T-helper 1 cell (primary cell): Measurements from ENCODE around the gene KLHL40.

Source experiments
- DNase-seq, 5 donors: peaks; one replicate each; pipeline ENCODE4 v3.0.0-alpha.2; 2012 to 2020

KLHL40 gene

DNA sequence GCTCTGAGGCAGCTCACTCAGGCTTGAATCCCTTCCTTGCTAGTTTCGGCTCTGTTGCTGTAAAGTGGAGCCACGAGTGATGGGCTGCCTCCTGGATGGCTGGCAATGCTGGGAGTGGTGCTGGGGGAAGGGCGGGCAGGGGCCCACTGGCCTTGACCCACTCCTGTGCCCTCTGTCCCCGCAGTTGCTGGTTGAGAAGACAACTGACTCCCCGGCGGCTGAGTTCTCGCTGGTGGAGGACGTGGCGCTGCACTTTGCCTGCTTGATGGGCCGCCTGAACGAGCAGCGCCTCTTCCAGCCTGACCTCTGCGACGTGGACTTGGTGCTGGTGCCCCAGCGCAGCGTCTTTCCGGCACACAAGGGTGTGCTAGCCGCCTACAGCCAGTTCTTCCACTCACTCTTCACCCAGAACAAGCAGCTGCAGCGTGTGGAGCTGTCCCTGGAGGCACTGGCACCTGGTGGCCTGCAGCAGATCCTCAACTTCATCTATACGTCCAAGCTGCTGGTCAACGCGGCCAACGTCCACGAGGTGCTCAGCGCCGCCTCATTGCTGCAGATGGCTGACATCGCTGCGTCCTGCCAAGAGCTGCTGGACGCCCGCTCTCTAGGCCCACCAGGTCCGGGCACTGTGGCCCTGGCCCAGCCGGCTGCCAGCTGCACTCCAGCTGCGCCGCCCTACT is 27.1 kb upstream of the KLHL40 start:
- DNase-seq = no peak

DNA sequence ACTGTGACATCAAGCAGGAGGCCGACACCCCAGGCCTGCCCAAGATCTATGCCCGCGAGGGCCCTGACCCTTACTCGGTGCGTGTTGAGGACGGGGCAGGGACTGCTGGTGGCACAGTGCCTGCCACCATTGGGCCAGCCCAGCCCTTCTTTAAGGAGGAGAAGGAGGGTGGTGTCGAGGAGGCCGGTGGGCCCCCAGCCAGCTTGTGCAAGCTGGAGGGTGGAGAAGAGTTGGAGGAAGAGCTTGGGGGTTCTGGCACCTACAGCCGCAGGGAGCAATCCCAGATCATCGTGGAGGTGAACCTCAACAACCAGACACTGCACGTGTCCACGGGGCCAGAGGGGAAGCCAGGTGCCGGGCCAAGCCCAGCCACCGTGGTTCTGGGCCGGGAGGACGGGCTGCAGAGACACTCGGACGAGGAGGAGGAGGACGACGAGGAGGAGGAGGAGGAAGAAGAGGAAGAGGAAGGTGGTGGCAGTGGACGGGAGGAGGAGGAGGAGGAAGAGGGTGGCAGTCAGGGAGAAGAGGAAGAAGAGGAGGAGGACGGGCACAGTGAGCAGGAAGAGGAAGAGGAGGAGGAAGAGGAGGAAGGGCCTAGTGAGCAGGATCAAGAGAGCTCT is 26.5 kb upstream of the KLHL40 start:
- no peak for DNase-seq

DNA sequence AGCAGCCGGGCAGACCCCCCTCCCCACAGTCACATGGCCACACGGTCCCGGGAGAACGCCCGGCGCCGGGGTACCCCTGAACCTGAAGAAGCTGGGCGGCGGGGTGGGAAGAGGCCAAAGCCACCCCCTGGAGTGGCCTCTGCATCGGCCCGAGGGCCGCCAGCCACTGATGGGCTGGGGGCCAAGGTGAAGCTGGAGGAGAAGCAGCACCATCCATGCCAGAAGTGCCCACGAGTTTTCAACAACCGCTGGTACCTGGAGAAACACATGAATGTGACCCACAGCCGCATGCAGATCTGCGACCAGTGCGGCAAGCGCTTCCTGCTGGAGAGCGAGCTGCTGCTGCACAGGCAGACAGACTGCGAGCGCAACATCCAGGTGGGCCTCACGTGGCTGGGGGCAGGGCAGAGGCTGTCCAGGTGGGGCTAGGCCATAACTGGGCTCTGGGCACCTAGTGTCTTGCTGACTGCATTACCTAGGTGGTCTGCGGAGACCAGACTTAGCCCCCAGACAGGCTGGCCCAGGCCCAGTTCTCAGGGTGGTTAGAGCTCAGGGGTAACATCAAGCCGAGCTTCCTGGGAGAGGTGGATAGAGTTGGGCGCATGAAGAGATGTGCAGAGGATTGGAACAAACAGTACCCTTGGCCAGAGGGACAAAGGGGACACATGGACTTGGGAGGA is 25.7 kb upstream of the KLHL40 start:
- no peak for DNase-seq

DNA sequence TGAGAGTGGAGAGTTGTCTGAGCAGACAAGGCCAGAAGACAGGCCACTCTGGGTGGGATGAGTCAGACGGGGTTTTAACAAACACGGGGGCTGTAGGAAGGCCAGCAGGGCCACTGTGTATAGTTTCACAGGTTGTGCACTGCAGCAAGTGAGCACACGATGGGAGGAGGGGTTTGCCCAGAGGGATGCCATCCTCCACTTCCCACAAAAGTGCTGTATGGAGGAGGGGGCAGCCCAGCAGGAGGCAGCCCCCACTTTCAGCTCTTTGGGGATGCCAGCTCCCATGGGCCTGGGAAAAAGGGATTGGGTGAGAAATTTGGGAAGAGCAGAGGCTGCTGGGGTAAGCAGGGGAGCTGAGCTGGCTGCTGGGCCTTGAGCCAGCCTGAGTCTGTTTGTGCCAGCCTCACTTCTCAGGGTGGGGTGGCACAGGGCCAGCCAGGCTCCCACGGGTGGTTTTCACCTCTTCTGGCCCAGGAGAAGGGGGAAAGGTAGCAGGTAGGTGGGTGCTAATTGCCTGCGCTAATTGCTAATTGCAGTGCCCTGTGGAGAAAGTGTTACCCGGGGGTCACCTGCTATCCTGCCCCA is 25.1 kb upstream of the KLHL40 start:
- DNase-seq = no peak

DNA sequence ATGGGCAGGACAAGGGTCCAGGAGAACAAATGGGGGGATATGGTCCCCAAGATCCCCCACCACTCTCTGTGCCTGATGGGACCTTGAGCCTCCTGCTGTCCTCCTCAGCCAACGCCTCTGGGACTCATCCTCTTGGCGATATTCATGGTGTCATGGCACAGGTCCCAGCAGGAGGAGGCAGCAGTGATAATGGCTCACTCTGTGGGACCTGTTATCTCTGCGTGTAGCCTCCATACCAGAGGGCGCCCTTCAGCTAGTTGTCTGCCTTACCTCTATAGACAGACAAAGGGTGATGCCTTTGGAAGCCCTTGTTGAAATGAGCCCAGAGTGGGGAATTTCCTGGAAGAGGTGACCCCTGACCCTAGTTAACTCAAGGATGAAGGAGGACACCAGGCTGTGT is 24.4 kb upstream of the KLHL40 start:
- no peak for DNase-seq

DNA sequence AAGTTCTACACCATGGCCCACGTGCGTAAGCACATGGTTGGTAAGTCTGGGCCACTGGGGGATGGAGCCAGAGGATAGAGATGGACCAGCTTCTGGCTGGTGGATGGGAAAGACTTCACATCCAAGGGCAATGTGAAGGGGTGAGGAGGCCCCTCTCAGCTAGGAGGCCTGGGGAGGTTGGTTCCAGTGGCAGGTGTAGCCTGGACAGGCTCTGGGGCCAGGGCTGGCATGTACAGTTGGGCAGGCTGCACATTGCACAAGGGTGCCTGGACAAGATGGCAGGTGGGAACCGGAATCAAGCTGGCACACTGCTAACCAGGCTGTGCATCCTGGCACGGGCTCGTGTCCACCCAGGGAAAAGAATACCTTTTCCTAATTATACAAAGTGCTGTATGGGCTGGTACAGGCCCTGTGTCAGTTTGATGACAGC is 23.7 kb upstream of the KLHL40 start:
- no peak for DNase-seq

DNA sequence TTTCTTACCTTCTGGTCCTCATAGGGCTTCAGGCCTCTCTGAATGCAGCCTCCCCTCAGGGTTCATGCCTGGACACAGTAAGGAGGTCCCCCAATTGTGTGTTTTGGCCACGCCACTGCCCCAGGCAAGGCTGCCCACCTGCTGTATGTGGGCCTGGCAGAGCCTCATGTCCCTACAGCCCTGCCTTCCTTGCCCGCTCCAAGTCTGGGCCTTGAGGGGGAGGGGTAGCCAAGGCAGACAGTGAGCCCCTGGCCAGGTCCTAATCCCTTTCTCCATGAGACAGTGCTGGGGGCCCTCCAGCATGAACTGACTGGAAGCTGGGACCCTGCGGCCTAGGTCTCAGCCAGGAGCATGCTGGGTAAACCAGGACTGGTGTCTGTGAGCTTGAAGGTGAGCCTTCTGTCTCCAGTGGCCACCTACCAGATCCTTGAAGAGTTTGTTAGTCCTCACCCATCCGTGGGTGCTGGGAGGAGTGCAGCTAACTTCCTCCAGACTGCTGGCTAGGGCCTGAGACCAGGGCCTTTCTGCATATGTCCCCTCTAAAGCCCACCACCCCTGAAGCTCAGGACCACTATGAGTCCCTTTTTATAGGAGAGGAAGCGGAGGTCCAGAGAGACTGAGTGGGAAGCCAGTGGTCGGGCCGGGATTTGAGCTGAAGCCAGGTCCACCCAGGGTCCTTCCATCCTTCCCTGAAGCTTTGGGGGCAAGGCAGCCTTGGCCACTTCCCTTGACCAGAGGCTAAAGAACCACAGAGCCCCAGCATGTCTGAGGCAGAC is 23.1 kb upstream of the KLHL40 start:
- DNase-seq = no peak

DNA sequence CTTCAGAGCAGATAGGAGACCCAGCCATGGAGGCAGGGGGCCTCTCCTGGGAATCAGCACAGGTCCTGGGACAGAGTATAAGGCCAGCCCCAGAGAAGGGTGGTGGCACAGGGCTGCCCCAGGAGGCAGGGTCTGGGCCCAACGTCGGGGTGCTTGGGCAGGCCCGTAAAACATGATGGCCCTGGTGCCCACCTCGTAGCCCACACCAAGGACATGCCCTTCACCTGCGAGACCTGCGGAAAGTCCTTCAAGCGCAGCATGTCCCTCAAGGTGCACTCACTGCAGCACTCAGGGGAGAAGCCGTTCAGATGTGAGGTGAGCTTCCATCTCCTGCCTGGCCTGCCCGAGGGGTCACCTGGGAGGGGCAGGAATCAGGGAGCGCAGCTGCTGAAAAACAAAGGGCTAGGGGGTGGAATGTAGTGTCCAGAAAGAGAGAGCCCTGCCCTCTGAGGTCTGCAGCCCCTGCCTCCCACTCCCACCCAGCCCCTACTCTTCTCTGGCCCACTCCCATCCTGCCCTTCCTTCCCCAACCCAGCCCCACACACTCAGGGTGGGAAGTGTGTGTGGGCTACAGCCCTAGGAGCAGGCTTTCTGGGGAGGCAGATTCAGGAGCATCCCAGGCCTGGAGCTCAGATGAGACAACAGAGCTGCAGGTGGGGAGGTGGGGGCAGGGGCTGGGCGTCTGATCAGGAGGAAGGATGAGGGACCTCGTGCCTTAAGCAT is 22.4 kb upstream of the KLHL40 start:
- DNase-seq = no peak

DNA sequence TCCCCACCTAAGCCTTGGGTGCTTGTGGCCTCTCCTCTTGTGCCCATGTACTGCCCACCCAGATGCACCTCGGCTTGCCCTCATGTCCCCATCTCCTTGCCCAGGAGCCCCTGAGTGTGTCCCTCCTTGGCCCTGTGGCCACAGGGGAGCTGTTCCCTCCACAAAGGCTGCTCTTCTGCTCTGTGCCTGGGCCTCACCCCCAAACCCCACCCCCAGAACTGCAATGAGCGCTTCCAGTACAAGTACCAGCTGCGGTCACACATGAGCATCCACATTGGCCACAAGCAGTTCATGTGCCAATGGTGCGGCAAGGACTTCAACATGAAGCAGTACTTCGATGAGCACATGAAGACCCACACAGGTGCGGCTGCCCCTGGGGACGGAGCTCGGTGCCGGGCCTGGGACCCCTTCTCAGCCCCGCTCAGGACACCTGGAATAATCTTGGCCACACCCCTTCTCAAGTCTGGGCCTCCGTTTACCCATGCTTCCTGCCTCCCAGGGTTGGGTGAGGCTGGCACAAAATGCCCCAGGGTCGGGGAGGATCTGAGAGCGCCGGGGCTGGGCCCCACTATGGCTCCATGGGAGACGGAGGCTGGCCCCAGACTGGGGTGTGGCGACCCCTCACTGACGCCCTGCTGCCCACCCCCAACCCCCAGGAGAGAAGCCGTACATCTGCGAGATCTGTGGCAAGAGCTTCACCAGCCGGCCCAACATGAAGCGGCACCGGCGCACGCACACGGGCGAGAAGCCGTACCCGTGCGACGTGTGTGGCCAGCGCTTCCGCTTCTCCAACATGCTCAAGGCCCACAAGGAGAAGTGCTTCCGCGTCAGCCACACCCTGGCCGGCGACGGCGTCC is 21.5 kb upstream of the KLHL40 start:
- DNase-seq = no peak

DNA sequence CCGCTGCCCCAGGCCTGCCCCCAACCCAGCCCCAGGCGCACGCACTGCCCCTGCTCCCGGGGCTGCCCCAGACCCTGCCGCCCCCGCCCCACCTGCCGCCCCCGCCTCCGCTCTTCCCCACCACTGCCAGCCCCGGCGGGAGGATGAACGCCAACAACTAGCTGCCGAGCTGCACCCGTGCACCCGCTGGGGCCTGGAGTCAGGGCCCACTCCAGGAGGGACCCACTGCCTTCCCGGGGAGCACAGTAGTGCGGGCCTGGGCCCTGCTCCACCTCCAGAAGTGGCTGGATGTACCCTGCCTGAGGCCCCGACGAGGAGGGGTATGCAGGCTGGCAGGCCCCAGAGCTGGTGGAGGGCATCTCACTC is 20.9 kb upstream of the KLHL40 start:
- no peak for DNase-seq

DNA sequence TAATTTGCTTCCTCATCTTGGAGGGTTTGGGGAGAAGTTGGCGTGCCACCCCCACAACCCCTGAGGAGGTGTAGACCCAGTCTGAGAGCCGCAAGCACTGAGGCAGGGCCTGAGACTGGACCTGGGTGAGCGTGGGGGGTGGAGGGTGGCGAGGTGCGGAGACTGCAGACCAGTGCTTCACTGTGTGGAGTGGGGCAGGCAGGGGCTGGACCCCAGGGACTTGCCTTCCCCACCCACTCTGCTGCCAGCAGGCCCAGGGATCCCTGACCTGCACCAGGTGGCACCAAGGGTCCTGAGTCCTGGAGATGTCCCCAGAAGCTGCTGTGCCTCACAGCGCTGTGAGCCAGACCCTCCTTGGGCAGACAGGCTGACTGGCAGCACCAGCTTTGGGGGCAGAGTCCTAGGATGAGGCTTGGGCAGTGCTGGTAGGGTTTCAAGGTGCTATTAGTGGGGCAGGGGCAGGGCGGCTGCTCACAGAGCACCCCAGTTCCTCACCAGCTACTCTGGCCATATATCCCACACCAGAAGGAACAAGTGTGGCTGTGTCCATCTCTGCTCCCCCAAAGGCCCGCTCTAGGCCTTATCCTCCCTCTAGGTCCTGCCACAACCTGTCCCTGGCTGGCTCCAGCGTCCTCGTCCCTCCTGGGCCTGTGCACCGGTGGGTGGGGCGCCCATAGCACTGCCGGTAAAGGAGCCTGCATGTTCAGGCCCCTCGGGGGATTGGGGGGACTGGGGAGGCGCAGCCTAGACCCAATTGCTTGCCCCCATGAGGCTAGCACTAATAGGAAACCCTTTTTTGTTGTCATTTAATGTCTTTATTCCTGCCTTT is 20.1 kb upstream of the KLHL40 start:
- DNase-seq = no peak

DNA sequence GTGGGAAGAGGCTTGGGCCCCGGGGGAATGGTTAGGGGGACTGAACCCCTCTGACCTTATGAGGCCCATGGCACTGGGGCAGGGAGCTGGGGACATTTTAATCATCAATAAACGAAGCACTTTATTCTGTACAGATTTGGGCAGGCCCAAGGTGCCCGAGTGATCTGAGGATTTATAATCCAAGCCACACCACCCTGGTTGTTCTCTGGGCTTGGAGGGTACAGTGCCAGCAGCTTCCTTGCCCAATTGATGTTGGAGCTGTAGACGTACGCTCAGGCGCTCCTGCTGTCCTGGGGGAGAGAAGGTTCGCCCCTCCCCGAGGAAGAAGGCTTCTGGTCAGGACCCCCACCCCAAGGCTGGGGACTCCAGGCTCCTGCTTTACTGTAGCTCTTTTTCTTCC is 19.3 kb upstream of the KLHL40 start:
- DNase-seq = no peak

DNA sequence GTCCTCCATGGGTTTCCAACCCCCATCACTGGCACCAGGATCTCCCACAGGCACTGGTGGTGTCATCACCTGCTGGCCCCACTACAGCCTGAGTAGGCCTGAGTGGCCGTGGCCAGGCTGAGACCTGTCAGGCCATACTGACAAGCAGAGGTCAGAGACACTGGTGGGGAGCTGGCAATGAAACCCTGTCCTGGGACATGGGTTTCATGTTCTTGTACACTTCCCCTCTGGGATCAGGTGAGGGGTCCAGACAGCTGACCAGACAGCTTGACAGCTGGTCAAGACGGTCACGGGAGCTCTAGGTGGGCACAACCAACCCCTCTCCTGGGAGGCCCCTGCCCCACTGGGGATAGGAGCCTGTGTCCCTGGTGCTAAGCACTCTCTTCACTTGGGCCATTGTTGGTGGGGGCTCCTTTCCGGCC is 18.7 kb upstream of the KLHL40 start:
- DNase-seq = no peak

DNA sequence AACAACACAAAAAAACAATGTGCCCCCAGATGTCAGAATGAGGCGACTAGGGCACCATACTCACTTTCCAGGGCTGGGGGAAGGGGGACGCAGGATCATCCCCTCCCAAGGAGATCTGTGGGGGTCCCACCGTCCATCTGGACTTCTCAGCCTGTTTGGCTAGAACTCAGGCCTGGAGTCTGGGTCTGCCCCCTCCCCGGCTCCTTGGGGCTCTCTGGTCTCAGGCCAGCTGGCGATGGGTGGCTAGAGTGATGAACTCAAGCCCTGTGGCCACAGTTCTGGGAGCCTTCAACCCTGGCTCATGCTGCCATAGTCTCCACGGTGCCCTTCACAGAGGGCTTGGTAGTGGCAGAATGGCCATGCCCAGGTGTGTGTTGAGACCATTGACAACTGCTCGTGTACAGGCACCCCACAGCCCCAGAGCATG is 18.2 kb upstream of the KLHL40 start:
- DNase-seq = no peak

DNA sequence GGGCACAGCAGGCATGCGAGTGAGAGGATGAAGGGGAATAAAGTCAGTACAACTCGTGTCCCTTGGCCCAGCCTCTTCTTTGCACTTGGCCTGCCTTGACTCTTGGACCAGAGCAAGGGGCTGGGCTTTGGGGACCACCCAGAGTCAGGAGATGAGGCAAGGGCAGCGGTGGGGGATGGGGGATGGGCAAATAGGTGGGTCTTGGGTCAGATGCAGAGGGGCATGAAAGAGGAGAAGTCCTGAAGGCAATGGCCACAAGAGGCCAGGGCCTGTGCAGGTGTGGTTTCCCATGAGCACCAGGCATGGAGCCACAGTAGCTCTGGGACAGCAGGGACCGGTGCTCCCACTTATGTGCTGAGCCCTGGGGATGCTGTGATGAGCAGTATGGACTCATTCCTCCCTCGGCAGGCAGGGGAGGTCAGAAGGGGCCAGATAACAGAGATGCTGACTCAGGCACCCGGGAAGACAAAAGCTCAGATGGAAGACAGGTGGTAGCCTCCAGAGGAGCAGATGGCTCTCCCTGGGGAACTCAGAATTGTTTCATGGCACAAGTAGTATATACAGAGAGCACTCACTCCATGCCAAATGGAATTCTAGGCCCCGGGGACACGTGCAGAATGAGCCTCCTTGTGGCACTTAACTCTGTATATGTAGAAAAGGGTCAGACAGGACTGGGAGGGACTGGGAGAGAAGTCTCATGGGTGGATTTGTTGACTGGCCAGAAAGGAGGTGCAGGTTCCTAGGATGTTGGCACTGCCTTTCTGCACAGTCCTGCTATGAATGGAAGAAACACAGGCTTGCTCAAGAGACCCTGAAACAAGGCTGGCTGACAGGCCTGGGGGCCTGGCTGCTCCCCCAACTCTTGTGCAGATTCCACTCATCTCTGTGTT is 17.6 kb upstream of the KLHL40 start:
- no peak for DNase-seq

DNA sequence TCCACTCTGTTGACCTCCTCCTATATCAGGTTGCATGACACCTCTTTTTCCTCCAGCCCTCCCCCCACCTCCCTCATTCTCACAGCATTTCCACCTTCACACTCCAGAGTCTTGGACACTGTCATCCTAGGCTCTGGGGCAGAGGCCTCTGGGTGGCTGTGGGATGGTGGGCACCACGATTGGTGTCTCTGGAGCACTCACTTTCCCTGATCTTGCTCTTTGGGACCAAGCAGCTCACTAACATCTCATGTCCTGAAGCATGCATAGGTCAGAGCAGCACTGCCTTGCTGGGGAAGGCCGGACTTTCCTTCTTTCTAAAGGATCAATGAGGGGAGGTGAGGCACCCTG is 16.9 kb upstream of the KLHL40 start:
- no peak for DNase-seq

DNA sequence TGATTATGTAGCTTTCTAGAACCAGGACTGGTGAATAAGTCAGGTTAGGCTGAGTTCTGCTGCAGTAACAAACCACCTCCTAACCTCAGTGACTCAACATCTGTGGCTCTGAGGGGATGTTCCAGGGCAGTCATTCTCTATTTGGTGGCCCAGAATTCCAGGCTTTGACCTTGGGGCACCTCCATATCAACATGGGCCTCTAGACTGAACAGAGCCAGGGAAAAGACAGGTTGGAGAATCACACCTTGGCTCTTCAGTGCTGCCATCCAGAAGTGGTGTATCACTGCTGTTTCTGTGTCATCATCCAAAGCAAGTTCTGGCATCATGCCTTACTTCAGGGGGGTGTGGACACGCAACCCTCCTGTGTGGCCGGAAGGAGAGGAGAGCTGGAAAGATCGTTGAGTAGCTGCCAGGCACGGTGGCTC is 16.5 kb upstream of the KLHL40 start:
- DNase-seq = no peak

DNA sequence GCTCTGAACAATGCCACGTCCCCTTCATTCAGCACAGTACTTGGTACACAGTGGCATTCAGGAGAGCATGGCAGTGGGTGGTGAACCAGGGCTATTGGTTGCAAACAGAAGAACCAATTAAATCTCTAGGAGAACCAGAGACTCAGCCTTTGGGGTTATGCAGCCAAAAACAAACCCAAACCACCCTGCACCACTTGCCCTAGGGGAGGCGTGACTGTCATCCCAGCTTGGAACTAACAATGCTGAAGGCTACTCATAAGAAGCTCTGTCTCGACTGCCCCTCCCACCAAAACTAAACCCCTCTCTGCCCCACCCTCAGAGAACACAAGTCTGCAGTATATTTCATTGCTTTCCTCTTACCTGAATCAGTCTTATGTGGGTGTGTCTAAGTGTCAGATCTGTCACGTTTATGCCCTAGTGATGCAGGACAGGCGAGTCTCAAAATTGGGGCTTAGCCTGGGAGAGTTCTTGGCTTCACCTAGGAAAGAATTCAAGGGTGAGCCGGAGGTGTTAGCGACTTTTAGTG is 15.2 kb upstream of the KLHL40 start:
- no peak for DNase-seq

DNA sequence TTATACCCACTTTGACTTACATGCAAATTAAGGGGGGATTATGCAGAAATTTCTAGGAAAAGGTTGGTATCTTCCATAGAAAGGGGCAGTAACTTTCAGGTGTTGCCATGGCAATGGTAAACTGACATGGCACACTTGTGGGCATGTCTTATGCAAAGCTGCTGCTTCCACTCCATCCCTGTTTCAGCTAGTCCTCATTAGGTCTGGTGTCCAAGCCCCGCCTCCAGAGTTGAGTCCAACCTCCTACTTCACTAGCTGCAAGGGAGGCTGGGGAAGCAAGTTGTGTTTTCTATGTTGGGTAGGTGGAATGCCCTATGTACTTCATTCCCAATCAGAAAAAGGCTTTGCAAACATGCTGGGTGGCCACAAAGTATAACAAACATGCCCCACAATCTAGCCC is 14.7 kb upstream of the KLHL40 start:
- no peak for DNase-seq
